Measurements from ENCODE around the gene GALNT7.

- TF ChIP-seq CTCF (IDR thresholded peaks at IDR 0.05) (no peak), POLR2A (IDR thresholded peaks at IDR 0.05) (no peak)
Measured at GRCh38 chr4:173188648-173189047, 20.0 kb downstream of the GALNT7 start.

Measured in heart left ventricle (tissue), 13 donors.